Caki2 (cell line): ENCODE data around the gene DUOXA2. TPM values are rescaled to one million over a fixed set of nuclear protein-coding genes. Genes with fewer than 3 reads are reported as not detected.
A peak's percentile ranks its signal among the peaks of the same experiment; 100 is the strongest.

Experiments
- DNase-seq: peaks from one replicate; pipeline ENCODE4 v3.0.0-alpha.2; 2015; ENCODE audit warnings: low read depth
- in situ Hi-C: cut with HindIII; loops from 2 replicates; pipeline ENCODE4 v1.10.0; 2016; ENCODE audit warnings: low sequenced_read_pairs, low pct_unique_long_range_greater_than_20kb, mixed read lengths
- total RNA-seq: library from RNA; depleted of rRNA; stranded (reverse); fragments of >200 nt; shearing (Covaris generic); gene quantifications from 2 replicates; pipeline ENCODE4 v1.2.3, GENCODE V29; 2014; ENCODE audit warnings: low replicate concordance

DUOXA2 gene
- total RNA-seq, 1 experiment from 2014 or later: not detected

DNA sequence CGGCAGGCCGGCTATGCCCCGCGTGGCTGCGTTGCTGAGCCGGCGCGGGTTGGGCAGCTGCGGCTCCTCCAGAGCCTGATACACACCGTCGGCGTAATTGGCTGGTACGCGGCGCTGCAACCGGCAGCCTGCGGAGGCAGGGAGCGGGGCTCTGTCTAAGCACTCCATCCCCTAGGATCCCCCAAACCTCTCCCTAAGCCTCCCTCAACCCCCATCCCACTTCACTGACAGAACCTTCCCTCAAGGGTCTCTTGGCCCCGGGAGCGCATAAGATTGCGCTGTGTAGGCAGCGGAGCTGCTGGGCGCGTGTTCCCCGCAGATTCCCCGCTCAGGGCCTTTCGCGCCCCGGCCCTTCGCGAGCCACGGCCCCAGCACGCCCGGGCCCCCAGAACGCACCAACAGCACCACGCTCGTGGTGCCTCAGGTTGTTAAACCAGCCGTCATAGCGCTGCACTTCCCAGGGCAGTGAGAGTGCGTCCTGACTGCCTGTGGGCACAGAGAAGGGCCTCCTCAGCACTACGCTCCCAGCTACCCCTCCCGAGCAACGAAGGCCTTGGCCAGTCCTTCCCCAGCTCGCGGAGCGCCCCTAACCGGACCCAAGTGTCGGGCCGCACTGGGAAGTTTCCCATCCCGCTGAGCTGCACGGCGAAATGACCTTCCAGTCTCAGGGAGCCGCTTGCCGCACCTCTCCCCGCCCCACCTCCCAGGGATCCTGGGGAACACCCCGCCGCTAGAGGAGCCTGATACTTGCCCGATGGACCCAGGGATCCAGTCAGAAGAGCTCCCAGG lies 1.3 kb upstream of the DUOXA2 start:
- in situ Hi-C loops: no loop called here
- no peak for DNase-seq

DNA sequence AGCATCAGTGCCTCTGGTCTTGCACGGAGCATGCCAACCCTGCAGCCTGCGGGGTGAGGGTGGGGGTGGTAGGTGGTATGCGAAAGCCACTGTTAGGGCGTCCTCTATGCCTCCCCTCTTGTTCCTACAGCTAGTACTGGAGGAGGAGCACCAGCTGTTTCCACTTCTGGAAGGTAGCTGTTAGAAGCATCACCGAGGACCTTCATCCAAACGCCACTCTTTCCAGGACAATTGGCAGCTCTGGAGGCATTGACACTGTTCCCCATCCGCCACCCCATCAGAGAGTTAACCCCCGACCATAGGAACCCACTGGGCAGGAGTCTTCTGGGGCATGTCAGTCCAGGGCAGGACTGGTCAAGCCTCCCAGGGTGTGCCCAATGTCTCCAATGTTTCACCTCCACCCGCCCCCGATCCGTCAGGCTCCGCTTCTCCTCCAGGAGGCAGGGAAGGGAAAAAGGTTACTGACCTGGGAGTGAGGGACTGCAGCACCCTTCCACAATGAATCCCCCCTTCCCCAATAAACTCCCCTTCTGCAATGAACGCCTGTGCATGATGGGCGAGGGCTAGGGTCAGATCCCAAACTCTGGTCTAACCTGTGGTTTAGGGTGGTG lies 641 bp upstream of the DUOXA2 start:
- no peak for DNase-seq
- in situ Hi-C loops: no loop called here

- no peak for DNase-seq
- in situ Hi-C loops: no loop called here
Measured at GRCh38 chr15:45114751-45115085, 592 bp downstream of the DUOXA2 start.

DNA sequence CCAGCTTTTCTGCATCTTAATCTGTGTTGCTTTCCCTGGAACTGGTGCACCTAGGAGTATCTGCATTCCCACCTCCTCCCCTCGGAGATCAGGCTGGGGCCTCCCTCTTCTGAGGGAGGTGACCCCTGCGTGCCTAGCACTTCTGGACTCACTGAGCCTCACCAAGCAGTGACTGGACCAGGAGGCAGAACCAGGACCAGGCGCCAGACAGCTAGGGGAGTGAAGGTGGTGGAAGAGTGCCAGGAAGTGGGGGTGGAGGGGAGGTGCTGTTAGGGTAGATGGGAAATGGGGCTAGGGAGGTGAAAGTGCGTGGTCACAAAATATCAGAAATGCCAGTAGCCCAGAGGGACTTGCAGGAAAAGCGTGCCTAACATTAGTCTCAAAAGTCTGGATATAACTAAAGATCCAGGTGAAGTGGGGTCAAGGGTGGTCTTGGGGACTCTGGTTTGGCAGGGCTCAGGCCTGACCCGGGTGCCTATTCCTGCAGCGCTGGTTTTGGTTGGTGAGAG lies 1.2 kb downstream of the DUOXA2 start:
- in situ Hi-C loops: no loop called here
- DNase-seq: no peak

DNA sequence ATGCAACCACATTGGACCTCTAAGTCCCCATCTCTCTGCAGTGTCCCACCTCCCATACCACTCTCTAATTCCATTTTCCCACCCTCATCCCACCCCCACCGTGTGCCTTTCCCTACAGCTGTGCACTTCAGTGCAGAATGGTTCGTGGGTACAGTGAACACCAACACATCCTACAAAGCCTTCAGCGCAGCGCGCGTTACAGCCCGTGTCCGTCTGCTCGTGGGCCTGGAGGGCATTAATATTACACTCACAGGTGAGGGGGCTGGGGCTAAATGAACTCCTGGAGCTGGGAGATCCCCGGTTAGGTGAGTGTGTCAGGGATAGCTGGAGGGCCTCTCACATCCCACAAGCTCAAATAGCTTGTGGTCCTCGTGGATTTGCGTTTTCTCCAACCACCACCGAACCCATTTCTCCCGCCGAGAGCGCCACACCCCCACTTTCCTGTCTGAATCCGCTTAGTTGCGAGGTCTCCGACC lies 1.9 kb downstream of the DUOXA2 start:
- in situ Hi-C loops: no loop called here
- DNase-seq: no peak

DNA sequence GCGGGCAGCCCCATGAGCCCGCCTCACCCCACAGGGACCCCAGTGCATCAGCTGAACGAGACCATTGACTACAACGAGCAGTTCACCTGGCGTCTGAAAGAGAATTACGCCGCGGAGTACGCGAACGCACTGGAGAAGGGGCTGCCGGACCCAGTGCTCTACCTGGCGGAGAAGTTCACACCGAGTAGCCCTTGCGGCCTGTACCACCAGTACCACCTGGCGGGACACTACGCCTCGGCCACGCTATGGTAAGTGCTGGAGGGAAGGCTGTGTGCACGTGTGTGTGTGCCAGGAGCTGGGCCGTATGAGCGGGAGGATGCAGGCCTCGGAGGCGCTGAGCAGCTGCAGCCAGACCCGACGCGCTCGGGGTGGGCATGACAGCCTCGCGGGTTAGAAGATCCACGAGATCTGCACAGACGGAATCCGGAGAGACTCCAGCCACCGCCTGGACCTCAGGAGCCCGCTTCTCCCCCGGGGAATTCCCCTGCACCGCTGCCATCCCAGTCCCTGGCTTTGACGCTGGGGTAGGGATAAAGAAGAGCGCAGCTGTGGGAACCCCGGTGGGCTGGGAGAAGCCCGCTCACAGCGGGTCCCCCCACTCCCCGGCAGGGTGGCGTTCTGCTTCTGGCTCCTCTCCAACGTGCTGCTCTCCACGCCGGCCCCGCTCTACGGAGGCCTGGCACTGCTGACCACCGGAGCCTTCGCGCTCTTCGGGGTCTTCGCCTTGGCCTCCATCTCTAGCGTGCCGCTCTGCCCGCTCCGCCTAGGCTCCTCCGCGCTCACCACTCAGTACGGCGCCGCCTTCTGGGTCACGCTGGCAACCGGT lies 2.6 kb downstream of the DUOXA2 start:
- in situ Hi-C loops: no loop called here

DNA sequence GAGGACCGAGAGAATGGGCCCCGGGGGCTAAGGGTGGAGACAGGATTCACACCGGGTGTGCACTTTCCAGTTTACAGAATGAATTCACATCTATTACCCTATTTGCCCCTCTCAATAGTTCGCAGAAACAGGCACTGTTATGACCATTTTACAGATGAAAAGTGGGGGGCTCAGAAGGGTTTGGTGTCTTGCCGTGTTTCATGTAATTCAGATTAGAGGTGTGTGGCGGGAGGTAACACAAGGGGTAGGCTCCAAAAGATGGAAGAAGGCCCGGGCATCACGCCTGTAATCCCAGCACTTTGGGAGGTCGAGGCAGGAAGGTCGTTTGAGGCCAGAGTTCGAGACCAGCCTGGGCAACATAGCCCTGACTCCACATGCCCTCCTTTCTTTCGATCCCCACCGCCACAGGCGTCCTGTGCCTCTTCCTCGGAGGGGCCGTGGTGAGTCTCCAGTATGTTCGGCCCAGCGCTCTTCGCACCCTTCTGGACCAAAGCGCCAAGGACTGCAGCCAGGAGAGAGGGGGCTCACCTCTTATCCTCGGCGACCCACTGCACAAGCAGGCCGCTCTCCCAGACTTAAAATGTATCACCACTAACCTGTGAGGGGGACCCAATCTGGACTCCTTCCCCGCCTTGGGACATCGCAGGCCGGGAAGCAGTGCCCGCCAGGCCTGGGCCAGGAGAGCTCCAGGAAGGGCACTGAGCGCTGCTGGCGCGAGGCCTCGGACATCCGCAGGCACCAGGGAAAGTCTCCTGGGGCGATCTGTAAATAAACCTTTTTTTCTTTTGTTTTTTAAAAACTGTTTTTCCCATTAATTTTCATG lies 3.4 kb downstream of the DUOXA2 start:
- in situ Hi-C loops: no loop called here
- DNase-seq: no peak

More for the DNA sequence above, 2.6 kb downstream of the DUOXA2 start:
- no peak for DNase-seq

GRCh38 chr15:45118131-45118588 lies 4.0 kb downstream of the DUOXA2 start:
- in situ Hi-C loops: no loop called here
- DNase-seq: peak; percentile 78

DNA sequence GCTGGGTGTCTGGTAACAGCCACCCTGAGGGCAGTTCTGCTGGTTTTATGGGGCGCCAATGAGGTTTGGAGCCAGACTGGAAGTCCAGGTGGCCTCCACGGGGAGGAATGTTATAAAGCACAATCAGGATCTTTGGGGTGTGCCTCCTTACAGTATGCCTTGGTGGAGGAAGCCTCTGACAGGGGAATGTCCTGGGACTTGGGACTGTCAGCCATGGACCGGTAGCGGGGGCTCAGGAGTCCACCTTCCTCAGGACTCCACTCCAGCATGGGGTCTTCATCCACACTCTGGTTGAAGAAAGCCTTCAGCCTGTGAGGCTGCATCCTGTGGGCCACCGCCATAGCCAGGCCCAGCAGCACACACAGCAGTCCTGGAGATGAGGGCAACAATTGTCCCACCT lies 4.9 kb downstream of the DUOXA2 start:
- in situ Hi-C loops: no loop called here
- no peak for DNase-seq

- in situ Hi-C loops: no loop called here
Measured at GRCh38 chr15:45120081-45120972, 6.2 kb downstream of the DUOXA2 start.

DNA sequence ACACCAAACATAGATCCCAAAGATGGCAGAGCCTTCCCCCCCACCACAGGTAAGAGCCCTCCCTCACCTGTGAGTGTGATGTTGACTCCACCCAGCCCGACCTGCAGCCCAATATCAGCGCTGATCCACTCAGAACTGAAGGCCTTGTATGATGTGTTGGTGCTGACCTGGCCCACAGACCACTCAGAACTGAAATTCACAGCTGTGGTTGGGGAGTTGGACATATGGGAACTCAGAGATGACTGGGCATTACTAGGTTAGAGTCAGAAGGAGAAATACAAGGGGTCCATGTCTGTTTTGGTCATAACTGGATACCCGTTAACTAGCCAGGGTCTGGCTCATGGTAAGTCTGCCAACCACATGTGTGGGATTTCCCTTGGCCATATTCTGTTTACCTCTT lies 6.9 kb downstream of the DUOXA2 start:
- in situ Hi-C loops: no loop called here
- no peak for DNase-seq

More at GRCh38 chr15:45120081-45120972, 6.2 kb downstream of the DUOXA2 start:
- DNase-seq: no peak

GRCh38 chr15:45121706-45122417 lies 7.7 kb downstream of the DUOXA2 start:
- peak; percentile 59 for DNase-seq
- in situ Hi-C loops: no loop called here

DNA sequence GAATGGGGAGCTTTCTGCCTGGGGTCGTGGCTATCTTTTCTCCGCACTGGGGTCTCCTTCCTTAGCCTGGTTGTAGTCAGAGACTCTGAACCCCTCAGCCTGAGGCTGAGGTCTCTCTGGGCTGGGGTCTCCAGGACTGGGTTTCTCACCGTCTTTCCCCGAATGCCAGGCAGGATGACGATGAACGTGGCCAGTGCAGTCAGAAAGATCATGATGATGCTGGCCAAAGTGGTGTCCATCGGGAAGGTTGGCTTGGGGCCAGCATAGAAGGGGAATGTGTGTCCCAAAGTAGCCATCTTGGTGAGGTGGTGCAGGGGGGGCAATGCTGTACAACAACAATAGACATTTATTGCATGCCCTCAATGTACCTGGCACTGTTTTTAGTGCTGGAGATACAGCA lies 8.6 kb downstream of the DUOXA2 start:
- no peak for DNase-seq
- in situ Hi-C loops: no loop called here

DNA sequence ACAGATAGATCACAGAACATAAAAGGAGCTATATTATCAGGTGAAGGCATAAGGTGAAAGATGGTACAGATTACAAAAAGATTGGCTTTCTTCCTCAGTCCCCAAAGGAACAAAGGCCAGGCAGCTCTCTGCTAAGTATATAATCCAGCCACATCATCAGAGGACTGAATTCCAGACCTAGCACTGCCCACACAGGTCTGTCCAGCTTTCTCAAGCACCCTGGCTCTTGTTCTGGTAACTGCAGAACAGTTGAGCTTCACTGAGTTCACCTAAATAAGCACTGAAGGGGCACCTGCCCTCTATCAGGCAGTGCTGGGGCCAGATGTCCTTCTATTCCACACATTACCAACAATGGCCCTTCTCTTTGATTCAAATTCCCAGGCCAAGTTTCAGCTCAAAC lies 9.3 kb downstream of the DUOXA2 start:
- in situ Hi-C loops: no loop called here
- DNase-seq: no peak

DNA sequence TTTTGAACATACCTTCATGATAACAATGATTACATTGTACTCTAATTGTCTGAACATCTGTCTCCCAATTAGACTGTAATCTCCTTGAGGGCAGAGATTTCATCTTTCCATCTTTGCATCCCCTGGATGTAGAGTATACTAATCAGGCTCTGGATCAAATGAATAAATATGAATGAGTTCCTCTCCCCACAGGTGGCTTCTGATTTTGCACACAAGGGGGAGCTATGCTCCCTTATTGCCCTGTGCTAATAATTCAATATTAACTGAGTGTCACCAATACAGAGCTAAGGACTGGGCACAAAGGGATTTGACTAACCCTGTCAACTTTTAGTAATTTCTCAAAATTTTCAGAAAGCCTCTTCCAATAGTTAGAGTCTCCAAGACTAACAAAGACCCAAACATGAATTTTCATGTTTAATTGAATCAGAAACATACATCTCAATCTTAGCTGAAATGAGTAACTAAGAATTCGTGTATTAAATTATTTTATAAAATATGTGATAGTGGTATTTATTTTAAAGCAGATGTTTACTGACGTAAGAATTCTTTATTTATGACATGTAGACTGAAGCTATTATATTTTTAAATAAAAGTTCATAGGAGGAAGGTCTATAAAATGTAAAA lies 12.5 kb downstream of the DUOXA2 start:
- in situ Hi-C loops: no loop called here
- DNase-seq: no peak

DNA sequence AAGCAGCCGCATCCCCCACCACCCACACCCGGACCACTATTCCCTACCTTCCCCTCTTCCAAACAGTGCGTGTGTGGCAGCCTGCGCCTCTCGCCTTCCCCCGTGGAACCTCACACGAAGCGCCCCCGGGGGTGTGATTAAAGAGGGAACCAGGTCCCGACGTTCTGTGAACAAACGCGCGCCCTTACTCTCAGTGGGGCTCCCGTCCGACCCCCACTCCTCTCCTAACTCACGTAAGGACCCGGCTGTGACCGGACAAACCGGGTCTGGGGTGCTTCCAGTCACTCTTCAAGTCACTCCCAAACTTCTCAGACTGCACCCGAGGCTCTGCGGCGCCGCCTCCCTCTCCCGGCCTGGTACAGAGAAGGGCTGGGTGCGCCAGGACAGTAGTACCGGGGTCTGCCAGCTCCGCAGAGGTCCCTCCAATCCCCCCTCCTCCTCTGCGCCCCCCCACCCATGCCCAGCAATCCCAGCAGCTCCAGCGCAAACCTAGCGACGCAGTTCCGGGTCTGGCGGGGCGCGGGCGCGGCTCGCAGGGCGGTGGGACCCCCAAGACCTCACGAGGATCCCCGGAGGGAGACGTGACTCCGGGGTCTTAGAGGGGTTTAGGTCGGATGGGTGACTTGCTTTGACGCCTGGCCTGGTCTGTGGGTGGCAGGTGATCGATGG lies 15.0 kb downstream of the DUOXA2 start:
- in situ Hi-C loops: no loop called here
- no peak for DNase-seq
